Measurements from ENCODE around the gene OASL. TPM values are rescaled to one million over a fixed set of nuclear protein-coding genes. Genes with fewer than 3 reads are reported as not detected.

The OASL gene
- total RNA-seq, 1 experiment from 2014 or later = not detected

GRCh38 chr12:121057794-121058193 is 18.7 kb upstream of the OASL start:
- Histone ChIP-seq H3K27me3 (ENCODE audit: insufficient read depth, low read length) (no peaks in the 10 kb centered on the region), H3K23me2 (ENCODE audit: insufficient read length, low read depth, low read length, poor library complexity, severe bottlenecking) (no peaks in the 10 kb centered on the region), H3K4me2 (ENCODE audit: insufficient read depth, insufficient read length, low read length) (no peak overlapping the region), H3K14ac (ENCODE audit: insufficient read depth, low read length) (no peak overlapping the region), H3K56ac (ENCODE audit: insufficient read length, low read depth, low read length) (no peak overlapping the region), H4K5ac (ENCODE audit: insufficient read length, low read depth, low read length) (no peak overlapping the region), H3K4me1 (ENCODE audit: insufficient read depth, low read length) (no peaks in the 10 kb centered on the region), H2BK12ac (ENCODE audit: insufficient read length, low read depth, low read length) (no peak overlapping the region), H3K4ac (ENCODE audit: low read depth, low read length) (no peak overlapping the region), H3T11ph (ENCODE audit: low read length) (no peak overlapping the region), H4K91ac (ENCODE audit: insufficient read length, low read depth, low read length) (no peak overlapping the region), H3K18ac (ENCODE audit: insufficient read length, low read depth, low read length) (no peak overlapping the region), H2BK5ac (ENCODE audit: insufficient read length, low read length) (no peak overlapping the region), H2AK5ac (ENCODE audit: insufficient read length, low read length) (no peak overlapping the region), H4K20me1 (ENCODE audit: control insufficient read depth, insufficient read depth, insufficient read length) (no peaks in the 10 kb centered on the region), H4K8ac (replicated peaks; ENCODE audit: insufficient read length, low read depth, low read length) (no peak overlapping the region), H2BK120ac (ENCODE audit: low read depth, low read length, poor library complexity, severe bottlenecking) (no peak overlapping the region), H2BK15ac (ENCODE audit: low read depth, low read length) (no peak overlapping the region), H3K9ac (ENCODE audit: extremely low read depth, insufficient read length, low read length) (no peak overlapping the region), H2AFZ (ENCODE audit: low read length) (no peak overlapping the region), H3K23ac (ENCODE audit: insufficient read length, low read depth, low read length) (no peak overlapping the region), H3K27ac (ENCODE audit: insufficient read length, low read depth, low read length) (no peak overlapping the region), H3K79me2 (ENCODE audit: insufficient read depth, low read length) (no peaks in the 10 kb centered on the region), H3K9me3 (ENCODE audit: control insufficient read depth, low read depth, low read length) (no peaks in the 10 kb centered on the region), H2BK20ac (ENCODE audit: low read depth, low read length, poor library complexity, severe bottlenecking) (no peak overlapping the region), H3K79me1 (ENCODE audit: insufficient read depth, low read depth, low read length, poor library complexity, severe bottlenecking) (no peaks in the 10 kb centered on the region)
- Mint-ChIP-seq H3K27ac (no peak overlapping the region; a peak in 1 of 7 replicates), H3K36me3 (ENCODE audit: insufficient read depth in 1 of 3, low read depth in 3 of 3) (no peaks in the 10 kb centered on the region), H3K4me1 (peaks cover 2 to 8% of the 10 kb centered on the region in 2 experiments; a peak in 3 of 4 replicates), H3K27me3 (ENCODE audit: low read depth) (peaks cover 3% of the 10 kb centered on the region; the same call in 1 of the 2 replicates), H3K9me3 (no peaks in the 10 kb centered on the region), H3K4me3 (no peak overlapping the region)
- WGBS (ENCODE audit: extremely low coverage, insufficient read length, low lambda C conversion rate) = no CpG with 5 or more reads among the region's 9 CpGs
- DNase-seq = no peak
- no peak for TF ChIP-seq CTCF (conservative IDR thresholded peaks at IDR 0.05)

All from H9 (cell line).